SU-DHL-6 (cell line): Measurements from ENCODE around the gene STK39.

Experiments
- H2AFZ ChIP-seq: fragments of 200-600 bp; sonication (generic); 2 replicates; pipeline ENCODE4 v1.6.1; 2014; ENCODE audit warnings: low read depth, mild to moderate bottlenecking, moderate library complexity, mixed read lengths, antibody characterized with exemption, low read length; ENCODE audit not compliant: severe bottlenecking
- H3F3A ChIP-seq: fragments of 200-600 bp; shearing (Covaris generic); 2 replicates; pipeline ENCODE4 v1.6.0; 2016; ENCODE audit warnings: antibody characterized with exemption, mild to moderate bottlenecking; ENCODE audit not compliant: insufficient read depth
- H3K27ac ChIP-seq: fragments of 200-600 bp; sonication (generic); 2 replicates; pipeline ENCODE4 v1.5.1; 2016; ENCODE audit warnings: low read depth, mild to moderate bottlenecking, low read length, moderate library complexity, mixed read lengths
- H3K27me3 ChIP-seq: fragments of 200-600 bp; sonication (generic), shearing (Covaris generic); 2 replicates; pipeline ENCODE4 v1.6.0; 2014; ENCODE audit warnings: mild to moderate bottlenecking, low read length
- H3K36me3 ChIP-seq: fragments of 200-600 bp; sonication (generic); 2 replicates; pipeline ENCODE4 v1.6.1; 2014; ENCODE audit warnings: mild to moderate bottlenecking, low read length, mixed read lengths
- H3K4me2 ChIP-seq: fragments of 300-600, 200-600 bp; shearing (Covaris generic), sonication (generic); 2 replicates; pipeline ENCODE4 v1.6.0; 2014; ENCODE audit warnings: low read length, low read depth, mild to moderate bottlenecking; ENCODE audit not compliant: poor library complexity, severe bottlenecking
- H3K4me3 ChIP-seq: fragments of 200-600 bp; sonication (generic); 2 replicates; pipeline ENCODE4 v1.5.1; 2014; ENCODE audit warnings: antibody characterized with exemption, low read length, mild to moderate bottlenecking, mixed read lengths; ENCODE audit not compliant: insufficient read depth, poor library complexity, severe bottlenecking
- H3K79me2 ChIP-seq: fragments of 200-600 bp; sonication (generic); 2 replicates; pipeline ENCODE4 v1.6.1; 2014; ENCODE audit warnings: mild to moderate bottlenecking, low read length, moderate library complexity; ENCODE audit not compliant: insufficient read depth
- H3K9ac ChIP-seq: fragments of 200-600 bp; sonication (generic); 2 replicates; pipeline ENCODE4 v1.7.0; 2014; ENCODE audit warnings: mild to moderate bottlenecking, low read length
- H3K9me2 ChIP-seq: fragments of 200-600 bp; sonication (generic); replicated peaks from 2 replicates; pipeline ENCODE4 v1.6.1; 2014; ENCODE audit warnings: low read length; ENCODE audit not compliant: insufficient read depth
- H3K9me3 ChIP-seq: fragments of 200-600 bp; sonication (generic); 2 replicates; pipeline ENCODE4 v1.6.1; 2014; ENCODE audit warnings: low read length, mixed read lengths; ENCODE audit not compliant: insufficient read depth
- H4K20me1 ChIP-seq: fragments of 200-600 bp; sonication (generic); 2 replicates; pipeline ENCODE4 v1.6.1; 2014; ENCODE audit warnings: low read depth, mild to moderate bottlenecking, antibody characterized with exemption, low read length, moderate library complexity, mixed read lengths
- CTCF ChIP-seq: fragments of 200-600 bp; sonication (generic); IDR thresholded peaks from one replicate; pipeline ENCODE4 v1.5.1; 2017; ENCODE audit warnings: antibody characterized with exemption, mild to moderate bottlenecking, low read length, moderate library complexity; ENCODE audit not compliant: insufficient read depth, poor library complexity, severe bottlenecking
- EZH2phosphoT487 ChIP-seq: fragments of 200-600 bp; sonication (generic), shearing (Covaris generic); conservative IDR thresholded peaks from 2 replicates; pipeline ENCODE4 v1.6.1; 2018; ENCODE audit warnings: mild to moderate bottlenecking, antibody characterized with exemption, low read length, moderate library complexity, mixed read lengths

STK39 gene

GRCh38 chr2:168147830-168148794, 99.3 kb downstream of the STK39 start:
- Histone ChIP-seq H3F3A (no peaks in the 10 kb centered on the region), H3K36me3 (no peaks in the 10 kb centered on the region), H3K9me3 (no peaks in the 10 kb centered on the region), H3K27me3 (no peaks in the 10 kb centered on the region), H4K20me1 (no peaks in the 10 kb centered on the region), H3K4me2 (no peak overlapping the region), H3K9ac (no peak overlapping the region), H3K4me3 (no peak overlapping the region), H3K79me2 (no peaks in the 10 kb centered on the region), H3K27ac (no peak overlapping the region), H3K9me2 (no peaks in the 10 kb centered on the region), H2AFZ (no peak overlapping the region)
- TF ChIP-seq EZH2phosphoT487 (no peak), CTCF (no peak)

GRCh38 chr2:168146892-168147810, 100.2 kb downstream of the STK39 start:
- Histone ChIP-seq H2AFZ (no peak overlapping the region), H3K27me3 (no peaks in the 10 kb centered on the region), H3K9me2 (no peaks in the 10 kb centered on the region), H3K9me3 (no peaks in the 10 kb centered on the region), H3K9ac (no peak overlapping the region), H3K4me3 (no peak overlapping the region), H4K20me1 (no peaks in the 10 kb centered on the region), H3K79me2 (no peaks in the 10 kb centered on the region), H3K27ac (no peak overlapping the region), H3K4me2 (no peak overlapping the region), H3F3A (no peaks in the 10 kb centered on the region), H3K36me3 (no peaks in the 10 kb centered on the region)
- TF ChIP-seq EZH2phosphoT487 (no peak), CTCF (no peak)

GRCh38 chr2:168145426-168146310, 101.7 kb downstream of the STK39 start:
- no peak for TF ChIP-seq EZH2phosphoT487
- no peak for TF ChIP-seq CTCF
- Histone ChIP-seq H3K9me2 (no peaks in the 10 kb centered on the region), H3K4me2 (no peak overlapping the region), H3K27me3 (no peaks in the 10 kb centered on the region), H3K79me2 (no peaks in the 10 kb centered on the region), H3K4me3 (no peak overlapping the region), H3K27ac (no peak overlapping the region), H3K36me3 (no peaks in the 10 kb centered on the region), H3K9ac (no peak overlapping the region), H3K9me3 (no peaks in the 10 kb centered on the region), H4K20me1 (no peaks in the 10 kb centered on the region), H3F3A (no peaks in the 10 kb centered on the region), H2AFZ (no peak overlapping the region)
